DMS114 treated with DMSO at 0.1 percent for 48 hours (cell line): ENCODE data around the gene ADORA3.
"Not testable (repeated sequence)": the region's sequence is repeated elsewhere in the genome, so short reads cannot be mapped to it uniquely, and the experiment has no call there.

Experiments used
- DNase-seq: peaks from one replicate; lab custom pipeline; 2025; ENCODE audit not compliant: unreplicated experiment; lab: John Stamatoyannopoulos, UW

Gene ADORA3

GRCh38 chr1:111503585-111504060, at the start of gene ADORA3, which contains the start of gene TMIGD3:
Gene ADORA3, minus strand, starts transcription at chr1:111503633. Its CDS starts 279 bp downstream, at chr1:111503354.
Gene TMIGD3, minus strand, starts transcription at chr1:111503633. Its CDS starts 279 bp downstream, at chr1:111503354.
- DNase-seq, result no peak

- DNase-seq, result no peak
Measured at GRCh38 chr1:111553196-111553595, 49.8 kb upstream of the ADORA3 start.

- DNase-seq, result no peak
Measured at GRCh38 chr1:111552587-111552986, 49.2 kb upstream of the ADORA3 start.

GRCh38 chr1:111551623-111552411, 48.4 kb upstream of the ADORA3 start:
- DNase-seq, result no peak

- not testable (repeated sequence) for DNase-seq
Measured at GRCh38 chr1:111547786-111548185, 44.4 kb upstream of the ADORA3 start.

- DNase-seq, result no peak
Measured at GRCh38 chr1:111542187-111542586, 38.8 kb upstream of the ADORA3 start.

GRCh38 chr1:111541721-111542120, 38.3 kb upstream of the ADORA3 start:
- no peak for DNase-seq

- DNase-seq, result no peak
Measured at GRCh38 chr1:111540928-111541327, 37.5 kb upstream of the ADORA3 start.

- no peak for DNase-seq
Measured at GRCh38 chr1:111538343-111539025, 35.1 kb upstream of the ADORA3 start.

GRCh38 chr1:111535256-111536191, 32.1 kb upstream of the ADORA3 start:
- no peak for DNase-seq

GRCh38 chr1:111520053-111520452, 16.6 kb upstream of the ADORA3 start:
- DNase-seq, result no peak

- DNase-seq, result no peak
Measured at GRCh38 chr1:111517469-111518225, 14.2 kb upstream of the ADORA3 start.

GRCh38 chr1:111516005-111516535, 12.6 kb upstream of the ADORA3 start:
- DNase-seq, result no peak

- DNase-seq, result no peak
Measured at GRCh38 chr1:111515291-111516004, 12.0 kb upstream of the ADORA3 start.

- no peak for DNase-seq
Measured at GRCh38 chr1:111513410-111514020, 10.1 kb upstream of the ADORA3 start.

- no peak for DNase-seq
Measured at GRCh38 chr1:111512931-111513330, 9.5 kb upstream of the ADORA3 start.

GRCh38 chr1:111512132-111512889, 8.9 kb upstream of the ADORA3 start:
- no peak for DNase-seq

GRCh38 chr1:111511370-111511769, 7.9 kb upstream of the ADORA3 start:
- no peak for DNase-seq
